DOHH2 (cell line): Measurements from ENCODE around the gene RPL28.

Experiments used
- EZH2phosphoT487 ChIP-seq: fragments of 200-600 bp; sonication (generic); IDR thresholded peaks from 2 replicates; pipeline ENCODE4 v1.6.1; 2017; ENCODE audit warnings: borderline replicate concordance, mild to moderate bottlenecking, antibody characterized with exemption, low read length, moderate library complexity, mixed read lengths
- TF ChIP-seq, protein P1 (sequence below): fragments of 200-600 bp; sonication (generic); IDR thresholded peaks from one replicate; pipeline ENCODE4 v1.5.1; 2014; ENCODE audit warnings: antibody characterized with exemption, mild to moderate bottlenecking, low read depth, low read length; ENCODE audit not compliant: poor library complexity, severe bottlenecking

- TF ChIP-seq, protein P1, sequence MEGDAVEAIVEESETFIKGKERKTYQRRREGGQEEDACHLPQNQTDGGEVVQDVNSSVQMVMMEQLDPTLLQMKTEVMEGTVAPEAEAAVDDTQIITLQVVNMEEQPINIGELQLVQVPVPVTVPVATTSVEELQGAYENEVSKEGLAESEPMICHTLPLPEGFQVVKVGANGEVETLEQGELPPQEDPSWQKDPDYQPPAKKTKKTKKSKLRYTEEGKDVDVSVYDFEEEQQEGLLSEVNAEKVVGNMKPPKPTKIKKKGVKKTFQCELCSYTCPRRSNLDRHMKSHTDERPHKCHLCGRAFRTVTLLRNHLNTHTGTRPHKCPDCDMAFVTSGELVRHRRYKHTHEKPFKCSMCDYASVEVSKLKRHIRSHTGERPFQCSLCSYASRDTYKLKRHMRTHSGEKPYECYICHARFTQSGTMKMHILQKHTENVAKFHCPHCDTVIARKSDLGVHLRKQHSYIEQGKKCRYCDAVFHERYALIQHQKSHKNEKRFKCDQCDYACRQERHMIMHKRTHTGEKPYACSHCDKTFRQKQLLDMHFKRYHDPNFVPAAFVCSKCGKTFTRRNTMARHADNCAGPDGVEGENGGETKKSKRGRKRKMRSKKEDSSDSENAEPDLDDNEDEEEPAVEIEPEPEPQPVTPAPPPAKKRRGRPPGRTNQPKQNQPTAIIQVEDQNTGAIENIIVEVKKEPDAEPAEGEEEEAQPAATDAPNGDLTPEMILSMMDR: no peak
- TF ChIP-seq EZH2phosphoT487: no peak
Measured at GRCh38 chr19:55377356-55378131, 8.2 kb upstream of the RPL28 start.
